GM18873 (cell line): ENCODE results near the gene CYP26B1.

Experiments used
- ATAC-seq: cut with Tn5 transposase; IDR thresholded peaks from one replicate; pipeline ENCODE4 v1.9.1; 2021; ENCODE audit warnings: mild to moderate bottlenecking, moderate library complexity, moderate number of reproducible peaks; ENCODE audit not compliant: unreplicated experiment, low FRiP score

Gene CYP26B1

GRCh38 chr2:72113847-72114692, 33.6 kb downstream of the CYP26B1 start:
- no peak for ATAC-seq

- ATAC-seq, result no peak
Measured at GRCh38 chr2:72112981-72113846, 34.4 kb downstream of the CYP26B1 start.

GRCh38 chr2:72112401-72112800, 35.3 kb downstream of the CYP26B1 start:
- no peak for ATAC-seq

GRCh38 chr2:72111061-72111460, 36.6 kb downstream of the CYP26B1 start:
- no peak for ATAC-seq

GRCh38 chr2:72109904-72110303, 37.8 kb downstream of the CYP26B1 start:
- no peak for ATAC-seq

- no peak for ATAC-seq
Measured at GRCh38 chr2:72109291-72109690, 38.4 kb downstream of the CYP26B1 start.

GRCh38 chr2:72108121-72108520, 39.5 kb downstream of the CYP26B1 start:
- ATAC-seq, result no peak

GRCh38 chr2:72106978-72107377, 40.7 kb downstream of the CYP26B1 start:
- ATAC-seq, result no peak

- ATAC-seq, result no peak
Measured at GRCh38 chr2:72104821-72105588, 42.7 kb downstream of the CYP26B1 start.

- no peak for ATAC-seq
Measured at GRCh38 chr2:72103690-72104089, 44.0 kb downstream of the CYP26B1 start.

GRCh38 chr2:72103161-72103560, 44.5 kb downstream of the CYP26B1 start:
- ATAC-seq, result no peak

- no peak for ATAC-seq
Measured at GRCh38 chr2:72098935-72099334, 48.7 kb downstream of the CYP26B1 start.

GRCh38 chr2:72097276-72097675, 50.4 kb downstream of the CYP26B1 start:
- ATAC-seq, result no peak

- ATAC-seq, result no peak
Measured at GRCh38 chr2:72096181-72096580, 51.5 kb downstream of the CYP26B1 start.

GRCh38 chr2:72095364-72095763, 52.3 kb downstream of the CYP26B1 start:
- ATAC-seq, result no peak

GRCh38 chr2:72094701-72095100, 53.0 kb downstream of the CYP26B1 start:
- ATAC-seq, result no peak

- no peak for ATAC-seq
Measured at GRCh38 chr2:72092111-72092510, 55.6 kb downstream of the CYP26B1 start.

GRCh38 chr2:72090781-72091482, 56.7 kb downstream of the CYP26B1 start:
- no peak for ATAC-seq

- ATAC-seq, result no peak
Measured at GRCh38 chr2:72090271-72090720, 57.4 kb downstream of the CYP26B1 start.

- ATAC-seq, result no peak
Measured at GRCh38 chr2:72089537-72089936, 58.1 kb downstream of the CYP26B1 start.
